Measurements from ENCODE around the gene TAF5L.

- no peak for TF ChIP-seq GATA3 (IDR thresholded peaks at IDR 0.05; ENCODE audit: low read depth, low read length)
- no peak for TF ChIP-seq GATA2 (IDR thresholded peaks at IDR 0.05; ENCODE audit: low read depth, low read length)
Observed at GRCh38 chr1:229614701-229615100, 11.2 kb downstream of the TAF5L start.
